Lower leg skin (tissue), 4 donors: ENCODE results near the gene IL2RA. TPM values are rescaled to one million over a fixed set of nuclear protein-coding genes. Genes with fewer than 3 reads are reported as not detected.

Experiments
- DNase-seq, 2 donors: peaks; one replicate each; pipeline ENCODE4 v3.0.0-alpha.2; 2019; ENCODE audit warnings: low spot score in 2 of 2
- H3K4me3 ChIP-seq: fragments of 200-600 bp; sonication (generic); 2 replicates; pipeline ENCODE4 v1.5.1; 2017; ENCODE audit warnings: mild to moderate bottlenecking, low read depth; ENCODE audit not compliant: poor library complexity, severe bottlenecking
- POLR2A ChIP-seq, 2 donors: fragments of 450-650 bp; IDR thresholded peaks; one replicate each; pipeline ENCODE4 v1.6.1; 2016 to 2017; ENCODE audit warnings: antibody characterized with exemption in 2 of 2, mild to moderate bottlenecking in 1 of 2, moderate library complexity in 1 of 2
- WGBS, 2 donors: methylation state at CpG; one replicate each; pipeline ENCODE4 v1.1.5; 2018; 5-methylcytosine and 5-hydroxymethylcytosine counted together
- intact Hi-C: fragments of 100-400 bp; cut with DNase I; formaldehyde crosslinking; loops from one replicate; pipeline ENCODE4 v1.15.0; 2023; ENCODE audit warnings: low total_unique reads
- total RNA-seq, 4 donors: library from RNA; depleted of rRNA; stranded (reverse); fragments of >200 nt; gene quantifications; one replicate each; pipeline ENCODE4 v1.1.0, GENCODE V29; 2016
- TF ChIP-seq, protein P1 (sequence below), 3 donors: fragments of 450-650 bp; IDR thresholded peaks; one replicate each; pipeline ENCODE4 v1.5.1; 2016; ENCODE audit warnings: antibody characterized with exemption in 3 of 3, mild to moderate bottlenecking in 3 of 3, moderate library complexity in 2 of 3

The IL2RA gene
- total RNA-seq, 4 donors from 2014 or later: 0.10 to 1.3 TPM; not detected in 2

DNA sequence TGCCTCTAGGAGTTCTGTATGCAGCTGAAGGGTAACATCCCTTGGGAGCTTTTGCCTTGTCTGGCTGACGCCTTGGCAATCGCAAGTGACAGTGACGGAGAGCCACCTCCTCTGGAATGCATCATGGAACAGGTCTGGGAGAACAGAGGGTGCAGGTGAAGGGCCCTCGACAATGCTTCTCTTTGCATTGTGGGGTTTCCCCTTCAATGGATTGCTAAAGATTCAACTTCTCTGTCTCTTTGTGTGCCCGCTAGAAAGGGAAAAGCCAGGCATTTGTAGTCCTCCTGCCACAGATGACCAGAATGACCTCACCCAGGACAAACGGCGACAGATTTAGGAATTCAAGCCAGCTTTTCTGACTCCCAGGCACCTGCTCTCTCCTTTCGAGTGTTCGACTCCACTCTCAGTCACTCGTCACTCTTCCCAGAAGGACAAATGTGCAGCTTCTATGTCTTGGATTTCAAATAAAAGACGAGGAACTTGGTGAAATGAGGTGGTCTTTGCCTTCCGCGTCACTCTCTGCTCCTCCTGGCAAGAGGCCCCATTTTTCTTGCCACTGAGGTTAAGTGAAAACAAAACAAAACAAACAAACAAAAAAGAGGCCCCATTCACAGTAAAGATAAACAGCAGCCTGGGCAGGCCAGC, 26.1 kb downstream of the IL2RA start:
- WGBS, 2 donors: 88 to 90% methylated on average over 13 of the region's 13 CpGs
- DNase-seq: peak in 1 of 2 donors; percentile 64
- intact Hi-C loops: no loop called here
- H3K4me3 ChIP-seq: no peak overlapping the region
- TF ChIP-seq, protein P1, sequence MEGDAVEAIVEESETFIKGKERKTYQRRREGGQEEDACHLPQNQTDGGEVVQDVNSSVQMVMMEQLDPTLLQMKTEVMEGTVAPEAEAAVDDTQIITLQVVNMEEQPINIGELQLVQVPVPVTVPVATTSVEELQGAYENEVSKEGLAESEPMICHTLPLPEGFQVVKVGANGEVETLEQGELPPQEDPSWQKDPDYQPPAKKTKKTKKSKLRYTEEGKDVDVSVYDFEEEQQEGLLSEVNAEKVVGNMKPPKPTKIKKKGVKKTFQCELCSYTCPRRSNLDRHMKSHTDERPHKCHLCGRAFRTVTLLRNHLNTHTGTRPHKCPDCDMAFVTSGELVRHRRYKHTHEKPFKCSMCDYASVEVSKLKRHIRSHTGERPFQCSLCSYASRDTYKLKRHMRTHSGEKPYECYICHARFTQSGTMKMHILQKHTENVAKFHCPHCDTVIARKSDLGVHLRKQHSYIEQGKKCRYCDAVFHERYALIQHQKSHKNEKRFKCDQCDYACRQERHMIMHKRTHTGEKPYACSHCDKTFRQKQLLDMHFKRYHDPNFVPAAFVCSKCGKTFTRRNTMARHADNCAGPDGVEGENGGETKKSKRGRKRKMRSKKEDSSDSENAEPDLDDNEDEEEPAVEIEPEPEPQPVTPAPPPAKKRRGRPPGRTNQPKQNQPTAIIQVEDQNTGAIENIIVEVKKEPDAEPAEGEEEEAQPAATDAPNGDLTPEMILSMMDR (IDR thresholded peaks at IDR 0.05): no peak
- no peak for TF ChIP-seq POLR2A (IDR thresholded peaks at IDR 0.05)

DNA sequence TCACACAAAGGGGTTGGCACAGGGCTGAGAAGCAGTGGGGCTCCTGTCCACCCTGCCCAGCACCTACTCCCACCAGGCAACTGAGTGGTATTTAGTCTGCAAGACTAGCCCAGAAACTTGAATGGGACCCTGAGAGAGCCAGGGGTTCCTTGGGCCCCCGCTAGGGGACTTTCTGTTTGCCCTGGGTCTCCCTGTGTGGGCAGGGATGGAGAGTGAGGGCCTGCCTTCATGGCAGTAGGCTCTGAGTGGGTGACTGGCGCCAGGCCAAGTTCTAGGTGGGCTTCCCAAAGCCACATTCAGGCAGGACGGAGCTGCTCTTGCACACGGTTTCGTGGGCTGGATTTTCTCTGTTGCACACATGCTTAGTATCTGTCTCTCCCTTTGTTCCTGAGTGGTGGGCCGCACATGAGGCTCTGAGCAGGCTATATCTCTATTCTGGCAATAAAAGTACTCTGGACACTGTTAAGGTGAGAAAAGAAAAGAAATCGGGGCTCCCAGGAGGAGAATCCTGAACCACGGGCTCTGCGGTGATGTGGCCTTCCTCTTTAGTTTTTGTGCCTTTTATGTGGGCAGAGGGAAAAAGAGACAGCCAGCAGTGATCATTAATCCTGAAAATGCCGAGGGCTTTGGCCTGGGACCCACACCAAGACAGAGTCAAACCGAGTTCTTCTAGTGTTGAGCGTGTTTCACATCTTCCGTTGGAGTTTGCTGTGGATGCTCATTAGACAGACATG, 26.9 kb downstream of the IL2RA start:
- WGBS, 2 donors: 88 to 90% methylated on average over 13 of the region's 13 CpGs
- TF ChIP-seq POLR2A (IDR thresholded peaks at IDR 0.05): no peak
- peak in 1 of 2 donors; percentile 42 for DNase-seq
- no peak overlapping the region for H3K4me3 ChIP-seq
- intact Hi-C loops: no loop called here

DNA sequence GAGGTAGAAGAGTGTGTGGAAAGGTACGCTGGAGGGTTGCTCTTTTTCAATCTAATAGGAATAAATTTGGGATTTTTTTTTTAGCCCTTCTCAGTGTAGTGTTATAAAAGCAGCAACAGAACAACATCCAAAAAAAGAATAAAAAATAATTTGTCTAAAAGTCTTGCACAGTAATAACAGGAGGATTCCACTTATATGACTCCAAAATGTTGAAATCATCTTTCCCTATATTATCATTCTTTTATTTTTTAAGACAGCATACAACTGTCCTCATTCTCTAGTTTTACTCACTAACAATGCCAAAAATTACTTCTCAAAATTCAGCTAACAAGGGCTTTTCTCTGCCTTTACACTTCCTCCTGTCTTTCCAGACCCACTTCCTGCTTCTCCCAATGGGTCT, 27.8 kb downstream of the IL2RA start:
- TF ChIP-seq, protein P1 (IDR thresholded peaks at IDR 0.05): no peak
- TF ChIP-seq POLR2A (IDR thresholded peaks at IDR 0.05): no peak
- no peak overlapping the region for H3K4me3 ChIP-seq
- intact Hi-C loops: no loop called here
- DNase-seq: no peak
- 56 to 64% methylated on average over 1 of the region's 1 CpG for WGBS, 2 donors

DNA sequence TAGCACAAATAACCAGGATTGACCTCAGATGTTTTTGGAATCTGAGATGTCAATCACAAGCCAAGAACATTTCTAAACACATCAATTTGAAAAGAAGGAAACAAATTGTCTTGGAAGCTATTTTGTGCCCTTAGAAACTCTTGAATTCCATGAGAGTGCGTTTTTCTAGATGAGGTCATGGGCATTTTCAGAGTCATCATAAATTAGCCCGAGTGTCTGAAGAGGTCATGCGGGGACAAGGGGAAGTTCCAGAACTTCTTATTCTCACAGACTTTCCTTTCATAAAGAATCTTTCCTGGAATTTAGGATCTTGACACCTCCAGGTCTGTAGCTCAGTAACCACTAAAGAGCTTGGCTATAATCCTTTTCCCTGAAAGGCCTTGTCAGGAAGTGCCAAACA, 28.2 kb downstream of the IL2RA start:
- WGBS, 2 donors: 17 to 26% methylated on average over 3 of the region's 3 CpGs
- TF ChIP-seq, protein P1 (IDR thresholded peaks at IDR 0.05): no peak
- no peak for TF ChIP-seq POLR2A (IDR thresholded peaks at IDR 0.05)
- peak in 1 of 2 donors; percentile 54 for DNase-seq
- intact Hi-C loops: no loop called here
- H3K4me3 ChIP-seq: no peak overlapping the region

DNA sequence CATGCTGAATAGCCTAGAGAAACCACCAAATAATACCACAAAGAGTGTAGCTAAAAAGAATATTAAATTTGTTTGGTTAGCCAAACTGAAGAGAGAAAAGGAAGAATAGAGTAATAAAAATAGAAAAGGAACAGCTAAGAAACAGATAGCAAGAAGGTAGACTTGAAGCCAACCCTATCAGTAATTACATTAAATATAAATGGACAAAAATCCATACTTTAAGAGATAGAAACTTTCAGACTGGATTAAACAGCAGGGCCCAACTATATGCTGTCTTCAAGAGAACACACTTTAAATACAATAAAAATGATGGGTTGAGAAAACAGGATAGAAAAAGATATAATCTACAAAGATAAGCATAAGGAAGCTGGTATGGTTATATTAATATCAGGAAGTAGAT, 31.2 kb downstream of the IL2RA start:
- TF ChIP-seq POLR2A (IDR thresholded peaks at IDR 0.05): no peak
- TF ChIP-seq, protein P1 (IDR thresholded peaks at IDR 0.05): no peak
- no peak overlapping the region for H3K4me3 ChIP-seq
- intact Hi-C loops: no loop called here
- DNase-seq: no peak

DNA sequence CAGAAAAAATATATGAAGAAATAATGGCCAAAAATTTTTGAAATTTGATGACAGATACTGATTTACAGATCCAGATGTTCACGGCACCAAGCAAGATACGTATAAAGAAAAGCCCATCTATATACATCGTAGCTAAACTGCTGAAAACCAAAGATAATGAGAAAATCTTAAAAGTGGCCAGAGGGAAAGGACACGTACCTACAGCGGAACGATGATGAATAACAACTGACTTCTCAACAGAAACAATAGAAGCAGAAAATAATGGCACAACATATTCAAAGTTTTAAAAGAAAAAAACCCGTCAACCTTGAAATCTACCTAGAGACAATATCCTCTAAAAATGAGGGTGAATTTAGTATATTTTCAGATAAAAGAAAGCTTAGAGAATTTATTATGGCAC, 31.9 kb downstream of the IL2RA start:
- TF ChIP-seq, protein P1 (IDR thresholded peaks at IDR 0.05): no peak
- no peak for TF ChIP-seq POLR2A (IDR thresholded peaks at IDR 0.05)
- 94 to 97% methylated on average over 7 of the region's 7 CpGs for WGBS, 2 donors
- no peak overlapping the region for H3K4me3 ChIP-seq
- no peak for DNase-seq
- intact Hi-C loops: no loop called here
